ENCODE results near the gene OR51T1.

OR51T1 gene

DNA sequence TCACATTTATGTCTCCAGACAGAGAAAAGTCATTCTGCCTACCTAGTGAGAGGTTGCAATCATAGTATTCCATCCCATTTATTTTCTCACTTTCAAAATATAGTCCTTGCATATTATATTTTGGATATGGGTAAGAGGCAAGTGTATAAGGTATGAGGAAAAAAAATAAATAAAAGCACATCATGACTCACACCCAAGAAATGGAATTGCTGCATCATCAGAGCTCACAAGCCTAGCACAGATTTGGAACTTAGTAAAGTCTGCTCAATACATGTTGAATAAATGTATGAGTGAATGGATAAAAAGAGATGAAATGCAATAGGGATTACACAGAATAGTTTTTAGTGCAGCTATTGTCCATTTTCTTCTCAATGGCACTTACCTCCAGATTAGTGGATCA is 44.9 kb downstream of the OR51T1 start:
- no peak for DNase-seq (ENCODE audit: low spot score)

All from CD4-positive, alpha-beta T cell treated with Interleukin-2 at 100 ng/mL for 4 hours (primary cell).